Bronchial epithelial cell (primary cell): Measurements from ENCODE around the gene SCGB1A1. TPM values are rescaled to one million over a fixed set of nuclear protein-coding genes. Genes with fewer than 3 reads are reported as not detected.

Experiments used
- DNase-seq: peaks from one replicate; pipeline ENCODE4 v3.0.0-alpha.2; 2010; ENCODE audit warnings: low read depth
- FAIRE-seq: peaks from 2 replicates; lab custom pipeline; 2011; peaks lifted over from hg19 to GRCh38; lab: Jason Lieb, UNC
- H3K27me3 ChIP-seq: 2 replicates; pipeline ENCODE4 v1.5.1; 2011; ENCODE audit warnings: low read length; ENCODE audit not compliant: control insufficient read depth, insufficient read depth
- H3K36me3 ChIP-seq: 2 replicates; pipeline ENCODE4 v1.5.1; 2011; ENCODE audit warnings: low read length; ENCODE audit not compliant: control insufficient read depth, insufficient read depth
- H3K4me3 ChIP-seq: 2 replicates; pipeline ENCODE4 v1.5.1; 2011; ENCODE audit warnings: mild to moderate bottlenecking, low read depth, low read length, control low read depth
- total RNA-seq: library from RNA; depleted of rRNA; stranded (reverse); fragments of >200 nt; gene quantifications from 2 replicates; pipeline ENCODE4 v1.2.1, GENCODE V29; 2014
- TF ChIP-seq, protein P1 (sequence below): IDR thresholded peaks from 2 replicates; pipeline ENCODE4 v1.5.1; 2011; ENCODE audit warnings: mild to moderate bottlenecking, moderate library complexity, low read length, control low read depth, inconsistent platforms; ENCODE audit not compliant: insufficient read depth, severe bottlenecking

SCGB1A1 gene
- total RNA-seq, 1 donor from 2014 or later: not detected

DNA sequence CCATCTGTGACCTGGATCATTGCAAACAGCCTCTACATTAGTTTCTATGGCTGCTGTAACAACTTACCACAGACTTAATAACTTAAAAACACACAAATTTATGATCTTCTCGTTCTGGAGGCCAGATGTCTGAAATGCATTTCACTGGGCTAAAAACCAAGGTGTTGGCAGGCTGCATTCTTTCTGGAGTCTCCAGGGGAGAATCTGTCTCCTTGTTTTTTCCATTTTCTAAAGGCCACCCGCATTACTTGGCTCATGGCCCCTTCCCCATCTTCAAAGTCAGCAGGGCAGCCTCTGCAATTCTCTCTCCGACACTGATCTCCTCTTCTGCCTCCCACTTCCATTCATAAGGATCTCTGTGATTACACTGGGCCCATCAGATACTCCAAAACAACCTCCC, 11.6 kb downstream of the SCGB1A1 start:
- Histone ChIP-seq H3K4me3 (no peak overlapping the region), H3K27me3 (no peaks in the 10 kb centered on the region), H3K36me3 (no peaks in the 10 kb centered on the region)
- TF ChIP-seq, protein P1, sequence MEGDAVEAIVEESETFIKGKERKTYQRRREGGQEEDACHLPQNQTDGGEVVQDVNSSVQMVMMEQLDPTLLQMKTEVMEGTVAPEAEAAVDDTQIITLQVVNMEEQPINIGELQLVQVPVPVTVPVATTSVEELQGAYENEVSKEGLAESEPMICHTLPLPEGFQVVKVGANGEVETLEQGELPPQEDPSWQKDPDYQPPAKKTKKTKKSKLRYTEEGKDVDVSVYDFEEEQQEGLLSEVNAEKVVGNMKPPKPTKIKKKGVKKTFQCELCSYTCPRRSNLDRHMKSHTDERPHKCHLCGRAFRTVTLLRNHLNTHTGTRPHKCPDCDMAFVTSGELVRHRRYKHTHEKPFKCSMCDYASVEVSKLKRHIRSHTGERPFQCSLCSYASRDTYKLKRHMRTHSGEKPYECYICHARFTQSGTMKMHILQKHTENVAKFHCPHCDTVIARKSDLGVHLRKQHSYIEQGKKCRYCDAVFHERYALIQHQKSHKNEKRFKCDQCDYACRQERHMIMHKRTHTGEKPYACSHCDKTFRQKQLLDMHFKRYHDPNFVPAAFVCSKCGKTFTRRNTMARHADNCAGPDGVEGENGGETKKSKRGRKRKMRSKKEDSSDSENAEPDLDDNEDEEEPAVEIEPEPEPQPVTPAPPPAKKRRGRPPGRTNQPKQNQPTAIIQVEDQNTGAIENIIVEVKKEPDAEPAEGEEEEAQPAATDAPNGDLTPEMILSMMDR: no peak
- FAIRE-seq: no peak
- DNase-seq: no peak

DNA sequence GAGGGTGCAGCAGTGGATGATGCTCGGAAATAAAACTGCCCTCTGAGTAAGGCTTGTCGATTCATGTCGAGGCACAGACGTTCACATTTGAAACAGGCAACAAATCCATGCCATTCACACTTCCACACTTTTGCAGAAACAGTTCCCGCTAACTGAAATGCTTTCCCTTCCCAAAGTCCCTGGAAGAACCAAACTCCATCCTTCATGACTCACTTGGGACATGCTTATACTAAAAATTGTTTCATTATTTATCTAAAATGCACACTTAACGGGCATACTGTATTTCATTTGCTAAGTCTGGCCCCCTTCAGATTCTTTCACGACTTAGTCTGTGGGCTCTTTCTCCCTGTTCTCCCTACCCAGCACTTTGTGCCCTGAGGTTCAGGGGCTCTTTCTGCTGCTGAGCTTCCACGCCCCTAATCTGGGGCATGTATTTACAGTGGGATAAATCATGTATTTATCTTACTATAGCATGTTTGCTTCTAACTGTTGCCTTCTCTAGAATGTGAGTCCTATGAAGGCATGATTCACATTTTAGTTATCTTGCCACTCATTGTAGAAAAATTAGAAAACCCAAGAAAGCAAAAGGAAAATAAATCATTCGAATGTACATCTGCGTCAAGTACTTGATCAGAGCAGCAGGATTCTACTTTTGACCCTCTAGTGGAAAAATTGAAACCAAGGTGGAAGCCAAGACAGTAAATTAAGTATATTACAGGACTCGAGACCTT, 12.5 kb downstream of the SCGB1A1 start:
- FAIRE-seq: no peak

DNA sequence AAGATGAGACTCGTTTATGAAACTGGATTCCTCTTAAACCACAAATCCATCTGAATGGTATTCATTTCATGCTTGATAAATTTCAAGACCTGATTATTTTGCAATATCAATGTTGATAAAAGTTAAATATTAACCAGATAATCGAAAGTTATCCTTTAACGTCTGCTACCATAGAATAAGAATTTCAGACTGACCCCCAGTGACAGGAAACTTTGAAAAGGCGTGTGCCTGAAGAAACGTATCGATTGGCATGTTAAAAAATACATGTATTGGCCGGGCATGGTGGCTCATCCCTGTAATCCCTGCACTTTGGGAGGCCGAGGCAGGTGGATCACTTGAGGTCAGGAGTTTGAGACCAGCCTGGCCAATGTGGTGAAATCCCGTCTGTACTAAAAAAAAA, 13.9 kb downstream of the SCGB1A1 start:
- DNase-seq (no peak), FAIRE-seq (no peak)
- H3K4me3 ChIP-seq: no peak overlapping the region
- TF ChIP-seq, protein P1: no peak
- H3K36me3 ChIP-seq: no peaks in the 10 kb centered on the region
- no peaks in the 10 kb centered on the region for H3K27me3 ChIP-seq

More for the DNA sequence above, 12.5 kb downstream of the SCGB1A1 start:
- DNase-seq: no peak
- Histone ChIP-seq H3K4me3 (no peak overlapping the region), H3K36me3 (no peaks in the 10 kb centered on the region), H3K27me3 (no peaks in the 10 kb centered on the region)
- TF ChIP-seq, protein P1: no peak

DNA sequence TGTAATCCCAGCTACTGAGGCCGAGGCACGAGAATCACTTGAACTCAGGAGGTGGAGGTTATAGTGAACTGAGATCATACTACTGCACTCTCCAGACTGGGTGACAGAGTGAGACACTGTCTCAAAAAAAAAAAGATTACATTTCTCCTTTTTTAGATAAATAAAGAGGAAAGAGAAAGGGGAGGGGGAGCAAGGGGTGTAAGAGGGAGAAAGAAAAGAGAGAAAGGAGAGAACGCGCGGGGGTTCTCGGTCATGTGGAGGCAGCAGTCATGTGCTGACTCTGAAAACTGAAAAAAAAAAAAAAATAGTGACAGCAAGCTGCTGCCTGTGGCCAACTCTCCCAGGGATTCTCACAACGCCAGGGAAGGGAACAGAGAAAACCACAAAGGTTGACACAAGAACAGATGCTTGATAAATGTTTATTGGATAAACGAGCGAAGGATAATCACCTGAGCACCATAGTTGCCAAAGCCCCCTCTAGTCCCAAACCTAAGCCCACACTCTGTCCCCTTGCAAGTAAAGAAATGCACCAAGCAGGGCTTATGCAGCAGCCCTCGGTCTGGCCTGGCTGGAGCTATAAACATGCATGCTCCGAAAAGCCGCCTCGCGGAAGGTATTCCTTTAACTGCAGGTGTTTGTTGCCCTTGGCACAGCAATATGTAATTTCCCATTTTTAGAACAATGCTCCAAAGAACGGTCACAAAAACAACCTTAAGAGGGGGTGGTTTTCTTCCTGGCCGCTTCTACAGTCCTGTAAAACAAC, 14.5 kb downstream of the SCGB1A1 start:
- Histone ChIP-seq H3K36me3 (no peaks in the 10 kb centered on the region), H3K27me3 (no peaks in the 10 kb centered on the region), H3K4me3 (no peak overlapping the region)
- FAIRE-seq: no peak
- TF ChIP-seq, protein P1: no peak
- no peak for DNase-seq

DNA sequence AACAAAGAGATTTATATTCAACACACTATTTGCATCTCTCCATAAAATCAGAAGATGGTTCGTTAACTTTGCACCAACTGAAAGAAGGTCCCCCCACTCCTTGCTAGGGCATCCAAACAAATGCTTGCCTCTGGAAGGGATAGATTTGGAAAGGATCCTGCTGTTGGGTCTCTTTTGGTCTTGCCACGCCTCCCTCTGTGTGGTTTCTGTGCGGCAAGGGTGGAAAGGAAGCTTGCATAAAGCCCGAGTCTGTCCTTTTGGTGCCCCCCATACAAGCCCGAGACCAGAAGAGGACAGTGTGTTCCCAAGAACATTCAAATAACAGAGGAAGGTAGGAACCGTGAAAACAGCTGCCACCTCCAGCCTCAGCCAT, 15.1 kb downstream of the SCGB1A1 start:
- FAIRE-seq (no peak), DNase-seq (no peak)
- Histone ChIP-seq H3K4me3 (no peak overlapping the region), H3K27me3 (no peaks in the 10 kb centered on the region), H3K36me3 (no peaks in the 10 kb centered on the region)
- TF ChIP-seq, protein P1: no peak
